RKO (cell line): ENCODE measurements around the gene LGR4.

ENCODE experiments used
- DNase-seq: peaks from one replicate; pipeline ENCODE4 v3.0.0-alpha.2; 2016; ENCODE audit warnings: low spot score

The LGR4 gene

GRCh38 chr11:27482793-27483192 is 10.2 kb upstream of the LGR4 start:
- DNase-seq = no peak

GRCh38 chr11:27481992-27482391 is 9.4 kb upstream of the LGR4 start:
- DNase-seq = no peak

- DNase-seq = no peak
Measured at GRCh38 chr11:27477831-27478230, 5.2 kb upstream of the LGR4 start.

- DNase-seq = no peak
Measured at GRCh38 chr11:27477243-27477642, 4.7 kb upstream of the LGR4 start.

- DNase-seq = no peak
Measured at GRCh38 chr11:27475622-27476021, 3.0 kb upstream of the LGR4 start.

GRCh38 chr11:27473017-27473406 is 422 bp upstream of the LGR4 start:
- no peak for DNase-seq

GRCh38 chr11:27471589-27472397 is 797 bp downstream of the LGR4 start:
- DNase-seq = peak; percentile 16

GRCh38 chr11:27470826-27471588 is 1.6 kb downstream of the LGR4 start:
- DNase-seq = no peak

GRCh38 chr11:27470166-27470565 is 2.4 kb downstream of the LGR4 start:
- DNase-seq = no peak

- DNase-seq = no peak
Measured at GRCh38 chr11:27468995-27469695, 3.4 kb downstream of the LGR4 start.

GRCh38 chr11:27468209-27468994 is 4.2 kb downstream of the LGR4 start:
- DNase-seq = peak; percentile 78

GRCh38 chr11:27467181-27467913 is 5.2 kb downstream of the LGR4 start:
- DNase-seq = no peak

GRCh38 chr11:27466363-27466762 is 6.2 kb downstream of the LGR4 start:
- DNase-seq = no peak

- no peak for DNase-seq
Measured at GRCh38 chr11:27465629-27466028, 7.0 kb downstream of the LGR4 start.

- no peak for DNase-seq
Measured at GRCh38 chr11:27464909-27465308, 7.7 kb downstream of the LGR4 start.

- DNase-seq = no peak
Measured at GRCh38 chr11:27464289-27464696, 8.3 kb downstream of the LGR4 start.

- peak; percentile 32 for DNase-seq
Measured at GRCh38 chr11:27462543-27462942, 10.0 kb downstream of the LGR4 start.

- no peak for DNase-seq
Measured at GRCh38 chr11:27460158-27460978, 12.2 kb downstream of the LGR4 start.

- no peak for DNase-seq
Measured at GRCh38 chr11:27459191-27459590, 13.4 kb downstream of the LGR4 start.

- no peak for DNase-seq
Measured at GRCh38 chr11:27458182-27458581, 14.4 kb downstream of the LGR4 start.
